GM12878 (cell line): ENCODE data around the gene PPP2R1B. TPM values are rescaled to one million over a fixed set of nuclear protein-coding genes. Genes with fewer than 3 reads are reported as not detected.

Experiments
- ATAC-seq: fragments of 200-7000 bp; cut with Tn5 transposase; 3 replicates; pipeline ENCODE4 v1.9.1; 2020; ENCODE audit warnings: mild to moderate bottlenecking, moderate library complexity
- BruUV-seq: library from RNA; stranded (reverse); fragments of 400-500 nt; replicated peaks from 2 replicates; lab custom pipeline; 2021; lab: Mats Ljungman, UMichigan
- CTCF ChIA-PET: fragments of 300-600 bp; sonication (Branson Sonifier 250); formaldehyde crosslinking; extraction: SDS; loops from one replicate; lab custom pipeline; 2021; ENCODE audit warnings: inconsistent platforms; lab: Yijun Ruan, JAX
- POLR2A ChIA-PET: fragments of 350-600 bp; formaldehyde crosslinking; extraction: SDS; loops from one replicate; lab custom pipeline; 2021; ENCODE audit warnings: inconsistent platforms; lab: Charles Lee
- RAD21 ChIA-PET: fragments of 300-600 bp; sonication (Branson Sonifier 250); formaldehyde crosslinking; loops from one replicate; lab custom pipeline; 2023; ENCODE audit warnings: antibody characterized with exemption; ENCODE audit not compliant: unreplicated experiment; lab: Charles Lee
- SMC1A ChIA-PET: fragments of 300-600 bp; sonication (Branson Sonifier 250); formaldehyde crosslinking; loops from one replicate; lab custom pipeline; 2023; ENCODE audit not compliant: unreplicated experiment, uncharacterized antibody; lab: Charles Lee
- DNase-seq: peaks from one replicate; pipeline ENCODE4 v3.0.0-alpha.2; 2011; ENCODE audit warnings: low read depth, low spot score
- FAIRE-seq: peaks from 3 replicates; lab custom pipeline; 2011; peaks lifted over from hg19 to GRCh38; lab: Jason Lieb, UNC
- H2AFZ ChIP-seq: 2 replicates; pipeline ENCODE4 v1.6.0; 2011; ENCODE audit warnings: low read depth, low read length, control low read depth; ENCODE audit not compliant: control insufficient read depth
- H3K27ac ChIP-seq: 2 replicates; pipeline ENCODE4 v1.5.1; 2011; ENCODE audit warnings: control low read depth; ENCODE audit not compliant: control insufficient read depth, insufficient read depth
- H3K27me3 ChIP-seq, 2 experiments: replicated peaks in 1 of 2; 2 replicates each; pipeline versions ENCODE4 v1.6.0 to v1.6.1; 2011; ENCODE audit warnings: low read length in 1 of 2; ENCODE audit not compliant: control insufficient read depth in 2 of 2, insufficient read depth in 2 of 2
- H3K36me3 ChIP-seq, 2 experiments: 2 replicates each; pipeline ENCODE4 v1.5.1; 2011; ENCODE audit warnings: low read length in 1 of 2; ENCODE audit not compliant: control insufficient read depth in 2 of 2, insufficient read depth in 2 of 2
- H3K4me1 ChIP-seq: 2 replicates; pipeline ENCODE4 v1.6.1; 2011; ENCODE audit warnings: mild to moderate bottlenecking, low read length, moderate library complexity, mixed read lengths; ENCODE audit not compliant: control insufficient read depth, insufficient read depth
- H3K4me2 ChIP-seq: 2 replicates; pipeline ENCODE4 v1.6.0; 2011; ENCODE audit warnings: control low read depth; ENCODE audit not compliant: control insufficient read depth, insufficient read depth
- H3K4me3 ChIP-seq: fragments of 200-600 bp; sonication (generic); 2 replicates; pipeline ENCODE4 v1.5.1; 2016
- H3K79me2 ChIP-seq: 2 replicates; pipeline ENCODE4 v1.6.0; 2011; ENCODE audit warnings: low read length; ENCODE audit not compliant: control insufficient read depth, insufficient read depth
- H3K9ac ChIP-seq: 2 replicates; pipeline ENCODE4 v1.8.0; 2011; ENCODE audit warnings: low read length, control low read depth, mixed read lengths; ENCODE audit not compliant: control insufficient read depth, insufficient read depth
- H3K9me3 ChIP-seq: replicated peaks from 3 replicates; pipeline ENCODE4 v1.5.1; 2011; ENCODE audit warnings: mild to moderate bottlenecking, low read length; ENCODE audit not compliant: control insufficient read depth, insufficient read depth
- H4K20me1 ChIP-seq: 2 replicates; pipeline ENCODE4 v1.6.0; 2011; ENCODE audit not compliant: control insufficient read depth, insufficient read depth
- HSF1 ChIP-seq: fragments of 150-350 bp; IDR thresholded peaks from 2 replicates; pipeline ENCODE4 v1.6.1; 2014; ENCODE audit warnings: mild to moderate bottlenecking, low read depth, low read length
- KDM1A ChIP-seq: fragments of 200-600 bp; sonication (generic); IDR thresholded peaks from 2 replicates; pipeline ENCODE4 v1.6.1; 2016; ENCODE audit warnings: borderline replicate concordance
- MXI1 ChIP-seq: fragments of 150-350 bp; IDR thresholded peaks from 2 replicates; pipeline ENCODE4 v1.6.1; 2011; ENCODE audit warnings: low read depth, mild to moderate bottlenecking, inconsistent platforms, low read length, improper control_type of control experiment
- MYC ChIP-seq: IDR thresholded peaks from 2 replicates; pipeline ENCODE4 v1.6.1; 2011; ENCODE audit warnings: mild to moderate bottlenecking, low read length, moderate library complexity, inconsistent platforms; ENCODE audit not compliant: insufficient read depth, insufficient replicate concordance, insufficient read length, severe bottlenecking
- POLR2A ChIP-seq: IDR thresholded peaks from 2 replicates; pipeline ENCODE4 v1.6.1; 2011; ENCODE audit warnings: low read depth, mild to moderate bottlenecking, low read length
- SP1 ChIP-seq: IDR thresholded peaks from one replicate; pipeline ENCODE4 v1.6.1; 2011; ENCODE audit warnings: low read depth, low read length
- SUPT20H ChIP-seq: IDR thresholded peaks from 2 replicates; pipeline ENCODE4 v1.6.1; 2011; ENCODE audit warnings: low read depth, mild to moderate bottlenecking, low read length, moderate library complexity, borderline replicate concordance; ENCODE audit not compliant: control insufficient read depth
- TBL1XR1 ChIP-seq: IDR thresholded peaks from 2 replicates; pipeline ENCODE4 v1.6.1; 2012; ENCODE audit warnings: low read depth, low read length, improper control_type of control experiment
- ZNF622 ChIP-seq: fragments of 450-650 bp; IDR thresholded peaks from 2 replicates; pipeline ENCODE4 v1.6.1; 2017; ENCODE audit warnings: mild to moderate bottlenecking, inconsistent platforms
- WGBS: methylation state at CpG from one replicate; pipeline ENCODE4 v1.1.6; 2016; ENCODE audit warnings: low lambda C conversion rate; ENCODE audit not compliant: insufficient replicate concordance, insufficient coverage; ENCODE audit errors: missing lambda C conversion rate; 5-methylcytosine and 5-hydroxymethylcytosine counted together
- in situ Hi-C: fragments of 300-500 bp; cut with MboI; formaldehyde crosslinking; loops from 9 replicates; pipeline ENCODE4 v1.14.3; 2018; ENCODE audit warnings: mixed read lengths
- intact Hi-C: fragments of 100-400 bp; cut with micrococcal nuclease; formaldehyde crosslinking; loops from one replicate; pipeline ENCODE4 v1.14.2; 2022; ENCODE audit not compliant: unreplicated experiment
- polyA plus RNA-seq, 11 experiments: library from polyadenylated mRNA; depleted of rRNA in 4 of 11; unstranded in 6 of 11; stranded (reverse) in 5 of 11; fragments of >200 nt; fragmentation: Nextera tagmentation in 4 of 11; fragmentation: Illumina TruSeq in 1 of 11; extraction: Ambion mirVana in 4 of 11; extraction: Trizol in 1 of 11; gene quantifications; 1 replicate in 1 of 11; 2 replicates in 10 of 11; pipeline versions ENCODE4 v1.2.1 to v1.2.3, GENCODE V29; 2011 to 2016; ENCODE audit warnings: inconsistent platforms in 2 of 11, missing spikeins in 2 of 11, low read depth in 1 of 11
- total RNA-seq, 4 experiments: library from RNA; depleted of rRNA in 3 of 4; stranded (reverse); fragments of >200 nt in 3 of 4; fragmentation: Illumina TruSeq in 1 of 4; extraction: Trizol in 1 of 4; gene quantifications; 2 replicates each; pipeline versions ENCODE4 v1.2.1 to v1.2.3, GENCODE V29; 2013 to 2021

The PPP2R1B gene
- total and polyA plus RNA-seq, 10 of the 15 experiments (the other 5 are each of a cell fraction or from before 2014, with no cell fraction given), result 26.6 to 68.2 (median 35.7) TPM

GRCh38 chr11:111779118-111779517 lies 12.9 kb upstream of the PPP2R1B start:
- BruUV-seq, result no TSS peak
- Histone ChIP-seq H3K27ac (no peak overlapping the region), H2AFZ (no peak overlapping the region), H3K9me3 (no peaks in the 10 kb centered on the region)
- RAD21 ChIA-PET, result interaction anchor here (0.8 to 5.9 kb wide), 9 partner anchors 9 to 212 kb away, joined by 3 to 136 read pairs (median 6); partner anchors contain the start of gene PPP2R1B
- DNase-seq, result no peak
- no peak for TF ChIP-seq MXI1
- TF ChIP-seq TBL1XR1, result no peak
- TF ChIP-seq, all 136 proteins: peak for 0
- intact Hi-C loops (loop anchor here (10.0 kb wide), 2 partner anchors 324 to 1494 kb away; no protein-coding TSS in a partner anchor), in situ Hi-C loops (loop anchor here (5.0 kb wide), 1 partner anchor 177 kb away; the partner anchor contains the start of gene SIK2)
- no peak overlapping the region for H3K9ac ChIP-seq
- no peaks in the 10 kb centered on the region for H3K79me2 ChIP-seq
- H3K4me1 ChIP-seq, result peaks cover 8% of the 10 kb centered on the region; the same call in 1 of the 2 replicates
- 84% methylated on average over 6 of the region's 6 CpGs for WGBS
- no peak overlapping the region for H3K4me2 ChIP-seq
- H4K20me1 ChIP-seq, result no peaks in the 10 kb centered on the region
- SMC1A ChIA-PET, result interaction anchor here (0.8 to 6.0 kb wide), 13 partner anchors 13 to 216 kb away, joined by 3 to 154 read pairs (median 4); partner anchors contain the start of gene PPP2R1B
- no peak overlapping the region for H3K4me3 ChIP-seq
- no peak for ATAC-seq
- FAIRE-seq, result no peak
- CTCF ChIA-PET, result interaction anchor here (0.8 to 6.4 kb wide), 14 partner anchors 15 to 217 kb away, joined by 3 to 170 read pairs (median 5); partner anchors contain the start of genes PPP2R1B and SIK2
- H3K36me3 ChIP-seq, result no peaks in the 10 kb centered on the region
- H3K27me3 ChIP-seq, result no peaks in the 10 kb centered on the region
- POLR2A ChIA-PET, result interaction anchor here (0.6 to 5.8 kb wide), 3 partner anchors 13 to 238 kb away, joined by 3 to 56 read pairs (median 3); partner anchors contain the start of gene PPP2R1B

GRCh38 chr11:111778047-111778558 lies 11.9 kb upstream of the PPP2R1B start:
- no peak overlapping the region for H3K9ac ChIP-seq
- 98% methylated on average over 3 of the region's 3 CpGs for WGBS
- H3K36me3 ChIP-seq, result no peaks in the 10 kb centered on the region
- ChIA-PET CTCF (interaction anchor here (0.5 to 6.4 kb wide), 32 partner anchors 10 to 502 kb away, joined by 3 to 170 read pairs (median 6); partner anchors contain the start of genes PPP2R1B and SIK2), RAD21 (interaction anchor here (0.7 to 5.9 kb wide), 23 partner anchors 13 to 197 kb away, joined by 3 to 136 read pairs (median 7); partner anchors contain the start of genes ALG9, PPP2R1B and SIK2), SMC1A (interaction anchor here (1.0 to 6.0 kb wide), 28 partner anchors 8 to 328 kb away, joined by 3 to 154 read pairs (median 11); partner anchors contain the start of genes PPP2R1B and SIK2), POLR2A (interaction anchor here (0.6 to 5.8 kb wide), 5 partner anchors 12 to 173 kb away, joined by 3 to 56 read pairs (median 14); partner anchors contain the start of gene PPP2R1B)
- H3K9me3 ChIP-seq, result no peaks in the 10 kb centered on the region
- no peaks in the 10 kb centered on the region for H3K27me3 ChIP-seq
- H3K4me1 ChIP-seq, result peaks cover 8% of the 10 kb centered on the region; the same call in 1 of the 2 replicates
- DNase-seq (no peak), FAIRE-seq (no peak), ATAC-seq (no peak)
- no TSS peak for BruUV-seq
- H3K79me2 ChIP-seq, result no peaks in the 10 kb centered on the region
- no peak overlapping the region for H3K4me3 ChIP-seq
- no peak overlapping the region for H2AFZ ChIP-seq
- H3K27ac ChIP-seq, result no peak overlapping the region
- no peaks in the 10 kb centered on the region for H4K20me1 ChIP-seq
- intact Hi-C loops, result loop anchor here (10.0 kb wide), 2 partner anchors 323 to 1493 kb away; no protein-coding TSS in a partner anchor
- in situ Hi-C loops, result loop anchor here (5.0 kb wide), 1 partner anchor 176 kb away; the partner anchor contains the start of gene SIK2
- no peak overlapping the region for H3K4me2 ChIP-seq
- no peak for TF ChIP-seq SP1
- no peak for TF ChIP-seq HSF1
- no peak for TF ChIP-seq POLR2A
- TF ChIP-seq ZNF622, result no peak
- no peak for TF ChIP-seq MYC
- TF ChIP-seq SUPT20H, result no peak
- TF ChIP-seq KDM1A, result no peak
